Lower leg skin (tissue), 3 donors: ENCODE data around the gene CAMK2G.

Experiments used
- POLR2A ChIP-seq, 2 donors: fragments of 450-650 bp; IDR thresholded peaks; one replicate each; pipeline ENCODE4 v1.6.1; 2016 to 2017; ENCODE audit warnings: antibody characterized with exemption in 2 of 2, mild to moderate bottlenecking in 1 of 2, moderate library complexity in 1 of 2
- TF ChIP-seq, protein P1 (sequence below), 3 donors: fragments of 450-650 bp; IDR thresholded peaks; one replicate each; pipeline ENCODE4 v1.5.1; 2016; ENCODE audit warnings: antibody characterized with exemption in 3 of 3, mild to moderate bottlenecking in 3 of 3, moderate library complexity in 2 of 3

DNA sequence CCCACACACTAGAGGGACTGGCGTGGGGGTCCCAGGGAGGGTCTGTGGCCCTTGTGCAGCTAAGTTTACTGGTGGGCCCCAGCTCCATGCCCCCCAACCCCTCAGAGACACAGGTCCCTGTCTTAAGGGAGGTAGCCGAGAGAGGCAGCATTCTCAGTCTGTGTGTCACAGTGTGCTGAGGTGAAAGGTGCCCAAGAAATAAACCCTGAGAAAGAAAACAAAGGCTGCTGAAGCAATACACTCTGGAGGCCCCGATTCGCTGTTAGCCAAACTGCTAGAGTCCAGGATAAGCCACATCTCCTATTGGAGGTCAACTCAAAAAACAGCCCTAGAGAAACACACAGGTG is 34.3 kb downstream of the CAMK2G start:
- TF ChIP-seq POLR2A (IDR thresholded peaks at IDR 0.05) = no peak
- TF ChIP-seq, protein P1, sequence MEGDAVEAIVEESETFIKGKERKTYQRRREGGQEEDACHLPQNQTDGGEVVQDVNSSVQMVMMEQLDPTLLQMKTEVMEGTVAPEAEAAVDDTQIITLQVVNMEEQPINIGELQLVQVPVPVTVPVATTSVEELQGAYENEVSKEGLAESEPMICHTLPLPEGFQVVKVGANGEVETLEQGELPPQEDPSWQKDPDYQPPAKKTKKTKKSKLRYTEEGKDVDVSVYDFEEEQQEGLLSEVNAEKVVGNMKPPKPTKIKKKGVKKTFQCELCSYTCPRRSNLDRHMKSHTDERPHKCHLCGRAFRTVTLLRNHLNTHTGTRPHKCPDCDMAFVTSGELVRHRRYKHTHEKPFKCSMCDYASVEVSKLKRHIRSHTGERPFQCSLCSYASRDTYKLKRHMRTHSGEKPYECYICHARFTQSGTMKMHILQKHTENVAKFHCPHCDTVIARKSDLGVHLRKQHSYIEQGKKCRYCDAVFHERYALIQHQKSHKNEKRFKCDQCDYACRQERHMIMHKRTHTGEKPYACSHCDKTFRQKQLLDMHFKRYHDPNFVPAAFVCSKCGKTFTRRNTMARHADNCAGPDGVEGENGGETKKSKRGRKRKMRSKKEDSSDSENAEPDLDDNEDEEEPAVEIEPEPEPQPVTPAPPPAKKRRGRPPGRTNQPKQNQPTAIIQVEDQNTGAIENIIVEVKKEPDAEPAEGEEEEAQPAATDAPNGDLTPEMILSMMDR (IDR thresholded peaks at IDR 0.05) = no peak
